Inflammatory macrophage treated with lipopolysaccharide for 4 hours (primary cell): ENCODE measurements around the gene GLIPR1L1.

Source experiments
- DNase-seq: peaks from one replicate; pipeline ENCODE4 v3.0.0-alpha.2; 2020

The GLIPR1L1 gene

GRCh38 chr12:75354011-75354410 is 19.5 kb downstream of the GLIPR1L1 start:
- no peak for DNase-seq

GRCh38 chr12:75360920-75361319 is 26.4 kb downstream of the GLIPR1L1 start:
- DNase-seq: no peak

GRCh38 chr12:75361408-75361807 is 26.9 kb downstream of the GLIPR1L1 start:
- no peak for DNase-seq

GRCh38 chr12:75364919-75365318 is 30.4 kb downstream of the GLIPR1L1 start:
- DNase-seq: peak; percentile 58

- no peak for DNase-seq
Measured at GRCh38 chr12:75366629-75367028, 32.2 kb downstream of the GLIPR1L1 start.

GRCh38 chr12:75374971-75375370 is 40.5 kb downstream of the GLIPR1L1 start:
- no peak for DNase-seq

- no peak for DNase-seq
Measured at GRCh38 chr12:75378354-75378753, 43.9 kb downstream of the GLIPR1L1 start.

GRCh38 chr12:75389061-75389460 is 54.6 kb downstream of the GLIPR1L1 start:
- DNase-seq: no peak

GRCh38 chr12:75389706-75390105 is 55.2 kb downstream of the GLIPR1L1 start:
- peak; percentile 16 for DNase-seq

GRCh38 chr12:75390156-75390898 is 55.9 kb downstream of the GLIPR1L1 start:
- DNase-seq: no peak

GRCh38 chr12:75390899-75391538 is 56.5 kb downstream of the GLIPR1L1 start, which contains the start of gene GLIPR1L2:
Gene GLIPR1L2 (plus strand): TSS chr12:75391089. CDS start chr12:75391117, 28 bp downstream.
- DNase-seq: peak; percentile 97

GRCh38 chr12:75404231-75404630 is 69.8 kb downstream of the GLIPR1L1 start:
- no peak for DNase-seq

GRCh38 chr12:75407683-75408082 is 73.2 kb downstream of the GLIPR1L1 start:
- DNase-seq: no peak

- no peak for DNase-seq
Measured at GRCh38 chr12:75409830-75410229, 75.4 kb downstream of the GLIPR1L1 start.

- no peak for DNase-seq
Measured at GRCh38 chr12:75414671-75415070, 80.2 kb downstream of the GLIPR1L1 start.

GRCh38 chr12:75419841-75420240 is 85.4 kb downstream of the GLIPR1L1 start:
- DNase-seq: no peak
